ENCODE results near the gene ABCB9. TPM values are rescaled to one million over a fixed set of nuclear protein-coding genes. Genes with fewer than 3 reads are reported as not detected.
"Not testable (repeated sequence)": the region's sequence is repeated elsewhere in the genome, so short reads cannot be mapped to it uniquely, and the experiment has no call there.

The ABCB9 gene
- total and polyA plus RNA-seq, 2 of the 8 experiments (the other 6 are each of a cell fraction or from before 2014, with no cell fraction given), result 3.8 to 8.0 TPM

DNA sequence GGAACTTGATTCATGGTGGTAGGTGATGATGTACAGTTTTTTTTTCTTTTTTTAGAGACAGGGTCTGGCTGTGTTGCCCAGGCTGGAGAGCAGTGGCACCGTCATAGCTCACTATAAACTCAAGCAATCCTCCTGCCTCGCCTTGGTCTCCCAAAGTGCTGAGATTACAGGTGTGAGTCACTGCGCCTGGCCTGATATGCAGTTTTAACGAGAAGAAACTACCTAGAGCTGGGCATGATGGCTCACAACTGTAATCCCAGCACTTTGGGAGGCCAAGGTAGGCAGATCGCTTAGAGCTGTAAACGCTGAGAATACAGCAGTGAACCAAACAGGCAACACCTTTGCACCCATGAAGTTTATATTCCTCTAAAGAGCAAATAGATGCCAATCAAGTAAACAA lies 57.3 kb downstream of the ABCB9 start (continued):
- TF ChIP-seq CHD1 (IDR thresholded peaks at IDR 0.05; ENCODE audit: low read depth, low read length) (no peak), RFX5 (IDR thresholded peaks at IDR 0.05; ENCODE audit: borderline replicate concordance, low read depth, low read length) (no peak), HDAC2 (IDR thresholded peaks at IDR 0.05; ENCODE audit: borderline replicate concordance in 1 of 2, low read depth in 2 of 2, low read length in 2 of 2) (no peak), SAP30 (IDR thresholded peaks at IDR 0.05; ENCODE audit: insufficient read depth, insufficient replicate concordance, low read length) (no peak), NANOG (IDR thresholded peaks at IDR 0.05; ENCODE audit: insufficient read depth, low read depth, low read length, poor library complexity, severe bottlenecking) (no peak)

DNA sequence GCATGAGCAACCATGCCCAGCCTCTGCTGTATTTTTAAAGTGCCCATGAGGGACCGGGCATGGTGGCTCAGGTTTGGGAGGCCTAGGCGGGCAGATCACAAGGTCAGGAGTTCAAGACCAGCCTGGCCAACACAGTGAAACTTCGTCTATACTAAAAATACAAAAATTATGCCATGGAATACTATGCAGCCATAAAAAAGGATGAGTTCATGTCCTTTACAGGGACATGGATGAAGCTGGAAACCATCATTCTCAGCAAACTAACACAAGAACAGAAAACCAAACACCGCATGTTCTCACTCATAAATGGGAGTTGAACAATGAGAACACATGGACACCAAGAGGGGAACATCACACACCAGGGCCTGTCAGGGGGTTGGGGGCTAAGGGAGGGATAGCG lies 61.0 kb downstream of the ABCB9 start:
- H3K4me2 ChIP-seq (ENCODE audit: insufficient read depth in 1 of 2, low read depth in 2 of 2, low read length in 2 of 2); H4K5ac ChIP-seq (ENCODE audit: insufficient read length, low read depth, low read length); H4K20me1 ChIP-seq (replicated peaks in 1 of 2; ENCODE audit: control insufficient read depth in 1 of 2, insufficient read depth in 2 of 2, low read length in 2 of 2); H3K27me3 ChIP-seq (replicated peaks in 1 of 4; ENCODE audit: control insufficient read depth in 3 of 4, extremely low read depth in 1 of 4, insufficient read depth in 3 of 4, low read length in 3 of 4); H3K79me2 ChIP-seq (ENCODE audit: control insufficient read depth in 1 of 2, insufficient read depth in 2 of 2, low read length in 2 of 2); H2BK12ac ChIP-seq (ENCODE audit: low read depth, low read length); H3K23ac ChIP-seq (ENCODE audit: insufficient read length); H3K9ac ChIP-seq (replicated peaks in 1 of 4; ENCODE audit: extremely low read depth in 1 of 4, low read depth in 3 of 4, low read length in 3 of 4); H3K9me3 ChIP-seq (ENCODE audit: insufficient read depth in 2 of 2, low read depth in 1 of 2, low read length in 1 of 2); POLR2A ChIA-PET (ENCODE audit: partially characterized antibody); FAIRE-seq; H3K79me1 ChIP-seq (ENCODE audit: low read depth, low read length); H2BK5ac ChIP-seq (ENCODE audit: low read depth, low read length); H3K4ac ChIP-seq (replicated peaks; ENCODE audit: insufficient read length, low read depth, low read length); H2AK5ac ChIP-seq (ENCODE audit: low read depth, low read length); H3K27ac ChIP-seq (ENCODE audit: low read depth, low read length); H3K14ac ChIP-seq (ENCODE audit: insufficient read length); H2BK15ac ChIP-seq (ENCODE audit: low read length); H2BK120ac ChIP-seq (replicated peaks; ENCODE audit: low read depth, low read length); DNase-seq (ENCODE audit: low read depth in 1 of 2, low spot score in 2 of 2); H4K8ac ChIP-seq (ENCODE audit: extremely low read depth, insufficient read depth, low read length); H3K4me3 ChIP-seq (ENCODE audit: extremely low read depth in 1 of 4, insufficient read depth in 2 of 4, low read depth in 3 of 4, low read length in 4 of 4); H3K56ac ChIP-seq (replicated peaks; ENCODE audit: insufficient read length, low read depth, low read length); H3K23me2 ChIP-seq (ENCODE audit: low read depth, low read length); H3K36me3 ChIP-seq (ENCODE audit: control insufficient read depth in 2 of 4, insufficient read depth in 4 of 4, low read length in 3 of 4); H2AFZ ChIP-seq (ENCODE audit: low read length); H4K91ac ChIP-seq (replicated peaks; ENCODE audit: insufficient read length, low read length); H2BK20ac ChIP-seq (ENCODE audit: low read length); H3K18ac ChIP-seq (ENCODE audit: extremely low read depth, low read length): not testable (repeated sequence)
- WGBS, 2 experiments (ENCODE audit: extremely low coverage in 1 of 2, insufficient coverage in 1 of 2, insufficient read length in 1 of 2, insufficient replicate concordance in 2 of 2, low coverage in 1 of 2, low lambda C conversion rate in 2 of 2, missing lambda C conversion rate in 1 of 2), result 86% methylated on average over 5 of the region's 5 CpGs; no CpG with 5 or more reads in 1 of the 2 experiments
- peaks cover 0 to 13% (median 7%) of the 10 kb centered on the region in 4 experiments; a peak in 6 of 7 replicates for H3K4me1 ChIP-seq (replicated peaks in 1 of 4; ENCODE audit: control insufficient read depth in 3 of 4, insufficient read depth in 4 of 4, low read length in 3 of 4)
- CTCF ChIA-PET (ENCODE audit: partially characterized antibody), result interaction anchor here (0.6 to 1.0 kb wide), 2 partner anchors 30 to 48 kb away, joined by 3 to 4 read pairs; no protein-coding TSS in a partner anchor

Data from H1 (cell line).